Measurements from ENCODE around the gene BDKRB2.
A peak's percentile ranks its signal among the peaks of the same experiment; 100 is the strongest.

BDKRB2 gene

DNA sequence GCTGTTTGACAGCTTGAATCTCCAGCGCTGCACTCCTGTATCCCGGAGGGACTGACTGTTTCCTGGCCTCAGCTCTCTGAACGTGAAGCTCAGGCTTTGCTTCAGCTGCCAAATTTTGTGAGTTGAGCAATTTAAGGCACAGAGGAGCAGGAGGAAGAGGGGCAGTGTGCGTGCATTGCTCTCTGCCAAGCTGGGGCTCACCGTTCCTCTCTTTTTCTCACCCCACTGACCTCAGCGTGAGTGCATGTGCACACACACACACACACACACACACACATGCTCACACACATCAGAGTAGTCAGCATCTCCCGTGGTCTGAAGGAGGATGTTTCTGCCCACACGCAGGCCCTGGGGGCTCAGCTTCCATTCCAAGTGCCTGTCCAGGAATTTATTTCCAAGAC lies 27.8 kb upstream of the BDKRB2 start:
- DNase-seq (ENCODE audit: low spot score), result no peak

DNA sequence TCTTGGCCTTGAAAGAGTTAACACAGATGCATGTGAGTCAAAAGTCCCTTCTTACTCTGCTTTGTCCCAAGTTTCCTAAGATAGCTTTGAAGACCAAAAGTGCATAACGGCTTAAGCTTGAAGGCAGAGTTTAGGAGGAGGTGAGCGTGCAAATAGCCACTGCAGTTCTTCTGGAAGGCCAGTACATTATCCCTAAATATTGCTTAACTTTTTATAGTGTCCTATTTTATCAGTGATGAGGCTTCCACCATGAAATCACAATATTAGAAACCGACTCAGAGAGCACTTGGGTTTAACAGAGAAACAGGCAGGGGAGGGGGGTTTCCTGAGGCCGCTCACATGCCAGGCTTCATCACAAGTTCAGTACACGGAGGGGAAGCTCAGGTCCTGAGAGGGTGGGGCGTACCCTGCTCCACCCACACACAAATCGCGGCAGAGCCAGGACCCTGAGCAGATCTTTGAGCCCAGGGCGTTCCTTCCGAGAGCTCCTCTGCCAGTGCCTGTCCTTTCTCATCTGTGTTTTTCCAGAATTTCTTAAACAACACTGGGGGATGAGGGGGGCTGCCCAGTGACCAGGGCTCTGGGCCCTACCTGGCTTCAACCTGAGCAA lies 26.8 kb upstream of the BDKRB2 start:
- DNase-seq (ENCODE audit: low spot score), result no peak

DNA sequence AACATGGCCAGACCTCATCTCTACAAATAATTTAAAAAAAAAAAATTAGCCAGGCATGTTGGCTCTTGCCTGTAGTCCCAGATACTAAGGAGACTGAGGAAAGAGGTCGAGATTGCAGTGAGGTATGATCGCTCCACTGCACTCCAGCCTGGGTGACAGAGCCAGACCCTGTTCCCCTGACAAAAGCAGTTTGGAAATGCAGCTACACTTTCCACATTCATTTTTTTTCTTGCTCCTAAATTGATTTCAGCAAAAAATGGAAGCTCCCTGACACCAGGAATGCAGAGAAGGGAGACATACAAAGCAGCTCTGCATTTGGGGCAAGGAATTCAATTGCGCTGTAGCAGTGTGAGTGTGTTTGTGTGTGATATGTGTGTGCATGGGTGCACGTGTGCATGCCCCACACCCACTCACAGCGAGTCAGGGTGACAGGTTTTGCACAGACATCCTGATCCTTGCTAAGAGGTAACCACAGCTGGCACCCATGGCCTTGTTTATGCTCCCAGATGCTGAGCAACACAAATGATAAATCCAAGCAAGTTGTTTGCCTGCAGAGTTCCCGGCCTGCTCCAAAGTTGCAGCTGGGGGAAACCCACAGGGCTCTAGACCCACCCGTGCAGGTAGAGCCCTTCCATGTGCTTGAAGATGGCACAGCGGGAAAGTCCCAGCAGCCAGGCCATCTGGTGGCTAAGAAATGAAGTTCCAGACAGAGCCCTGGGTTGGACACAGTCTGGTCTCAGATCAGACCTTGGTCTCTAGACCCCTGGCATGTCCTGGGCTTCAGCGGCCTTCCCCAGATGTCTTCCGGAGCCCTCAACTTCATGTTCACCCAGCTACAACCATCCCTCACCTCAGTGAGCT lies 25.9 kb upstream of the BDKRB2 start:
- DNase-seq (ENCODE audit: low spot score), result no peak

GRCh38 chr14:96180043-96180874 lies 24.4 kb upstream of the BDKRB2 start:
- no peak for DNase-seq (ENCODE audit: low spot score)

- no peak for DNase-seq (ENCODE audit: low spot score)
These were observed 23.2 kb upstream of the BDKRB2 start for GRCh38 chr14:96181186-96182056.

DNA sequence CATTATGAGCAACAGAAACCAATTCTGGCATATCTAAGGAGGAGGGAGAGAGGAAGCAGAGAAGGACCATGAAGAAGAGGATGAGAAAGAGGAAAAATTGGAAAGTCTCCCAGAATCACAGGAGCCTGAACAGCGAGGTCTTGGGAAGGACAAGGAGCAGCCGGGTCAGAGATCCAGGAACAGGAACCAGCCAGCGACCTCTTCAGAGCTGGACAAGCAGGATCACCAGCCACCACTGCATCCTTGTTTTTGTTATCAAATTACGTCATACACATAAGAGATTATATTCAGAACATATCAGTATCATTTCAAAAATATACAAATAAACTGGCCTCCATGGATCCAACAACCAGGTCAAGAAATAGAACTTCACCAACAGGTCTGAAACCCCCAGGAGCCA lies 22.1 kb upstream of the BDKRB2 start:
- no peak for DNase-seq (ENCODE audit: low spot score)

GRCh38 chr14:96184737-96185136 lies 19.9 kb upstream of the BDKRB2 start:
- DNase-seq (ENCODE audit: low spot score), result no peak

GRCh38 chr14:96187216-96188031 lies 17.2 kb upstream of the BDKRB2 start:
- DNase-seq (ENCODE audit: low spot score), result no peak

DNA sequence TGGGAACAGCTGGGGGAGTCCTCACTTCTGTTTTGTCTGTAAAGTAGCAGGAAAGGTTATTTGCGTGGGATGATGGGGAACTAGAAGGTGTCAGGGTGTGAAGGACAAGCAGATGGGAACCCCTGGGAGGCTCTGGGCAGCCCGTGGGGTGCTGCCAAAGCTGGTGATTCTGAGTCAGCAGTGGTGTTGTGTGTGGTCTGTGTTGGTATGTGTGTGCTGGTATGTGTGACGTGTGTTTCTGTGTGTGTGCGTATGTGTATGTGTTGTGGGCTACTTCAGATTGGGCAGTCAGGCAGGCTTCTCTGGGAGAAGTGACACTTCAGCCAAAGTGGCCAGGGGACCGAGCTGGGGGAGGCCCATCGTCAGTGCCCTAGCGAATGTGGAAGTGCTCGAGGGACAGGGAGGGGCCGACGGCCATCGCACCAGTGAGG lies 15.3 kb upstream of the BDKRB2 start:
- DNase-seq (ENCODE audit: low spot score), result no peak

- DNase-seq (ENCODE audit: low spot score), result no peak
These were observed 13.3 kb upstream of the BDKRB2 start for GRCh38 chr14:96191353-96191752.

GRCh38 chr14:96191841-96192462 lies 12.7 kb upstream of the BDKRB2 start:
- DNase-seq (ENCODE audit: low spot score), result no peak

DNA sequence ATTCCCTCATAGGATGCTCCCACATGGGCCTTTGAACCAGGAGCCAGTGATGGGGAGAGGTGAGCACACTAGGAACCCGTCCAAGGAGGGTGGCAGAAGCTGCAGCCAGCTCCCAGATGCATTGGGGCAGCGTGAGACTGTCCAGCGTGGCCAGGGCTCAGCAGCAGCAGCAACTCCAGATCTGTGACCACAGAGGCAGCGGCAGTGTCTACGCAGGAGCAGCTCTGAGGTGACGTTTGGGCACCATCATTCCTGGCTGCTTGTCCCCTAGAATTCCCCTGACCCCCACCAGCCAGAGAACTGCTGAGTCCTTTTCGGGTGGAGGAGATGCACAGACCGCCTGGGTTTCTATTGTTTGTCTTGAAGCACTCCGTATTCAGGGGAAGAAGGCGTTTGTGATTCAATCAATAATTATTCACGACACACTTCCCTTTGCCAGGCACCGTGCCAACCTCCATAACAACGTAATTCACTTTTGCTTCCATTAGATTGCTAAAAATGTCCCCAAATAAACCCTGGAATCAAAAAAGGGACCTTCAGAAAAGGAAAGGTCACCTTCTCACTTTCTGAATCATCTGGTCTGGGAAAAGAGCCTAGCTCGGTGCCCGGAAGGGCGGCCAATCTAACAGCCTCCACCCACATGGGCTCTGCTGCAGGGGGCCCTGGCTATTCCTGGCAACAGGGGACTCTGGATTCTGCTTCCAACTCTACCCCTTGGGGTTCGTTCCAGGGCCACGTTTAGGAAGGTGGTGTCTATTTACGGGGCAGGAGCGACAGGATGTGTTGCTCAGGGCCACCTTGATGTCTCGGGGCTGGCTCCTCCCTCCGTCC lies 11.4 kb upstream of the BDKRB2 start:
- DNase-seq (ENCODE audit: low spot score), result peak; percentile 52

GRCh38 chr14:96194262-96194656 lies 10.4 kb upstream of the BDKRB2 start:
- no peak for DNase-seq (ENCODE audit: low spot score)

- no peak for DNase-seq (ENCODE audit: low spot score)
These were observed 9.8 kb upstream of the BDKRB2 start for GRCh38 chr14:96194657-96195431.

DNA sequence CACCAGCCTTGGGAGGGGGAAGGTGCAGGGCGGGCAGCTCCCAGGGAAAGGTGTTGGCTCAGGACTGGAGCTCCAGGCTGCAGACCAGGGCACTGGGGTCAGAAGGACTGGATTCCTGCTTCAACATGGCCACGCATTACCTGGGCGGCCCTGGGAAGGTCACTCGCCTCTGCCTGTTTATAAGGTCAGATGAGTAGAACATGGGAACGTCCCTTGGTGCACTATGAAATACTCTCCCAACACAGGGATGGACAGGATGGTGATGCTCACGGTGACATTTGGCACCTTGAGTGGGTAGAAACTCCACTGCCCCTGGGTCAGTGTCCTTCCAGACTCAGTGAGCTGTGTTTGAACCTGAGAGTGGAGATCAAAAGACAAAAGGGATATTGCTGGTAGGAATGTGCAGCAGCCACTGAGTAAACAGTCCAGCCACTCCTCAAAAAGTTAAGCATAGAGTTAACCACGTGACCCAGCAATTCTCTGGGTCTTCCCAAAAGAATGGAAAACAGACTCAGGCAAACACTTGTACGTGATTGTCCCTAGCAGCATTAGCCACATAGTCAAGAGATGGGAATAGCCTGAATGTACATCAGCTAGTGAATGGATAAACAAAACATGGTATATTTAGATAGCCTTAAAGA lies 9.1 kb upstream of the BDKRB2 start:
- no peak for DNase-seq (ENCODE audit: low spot score)

DNA sequence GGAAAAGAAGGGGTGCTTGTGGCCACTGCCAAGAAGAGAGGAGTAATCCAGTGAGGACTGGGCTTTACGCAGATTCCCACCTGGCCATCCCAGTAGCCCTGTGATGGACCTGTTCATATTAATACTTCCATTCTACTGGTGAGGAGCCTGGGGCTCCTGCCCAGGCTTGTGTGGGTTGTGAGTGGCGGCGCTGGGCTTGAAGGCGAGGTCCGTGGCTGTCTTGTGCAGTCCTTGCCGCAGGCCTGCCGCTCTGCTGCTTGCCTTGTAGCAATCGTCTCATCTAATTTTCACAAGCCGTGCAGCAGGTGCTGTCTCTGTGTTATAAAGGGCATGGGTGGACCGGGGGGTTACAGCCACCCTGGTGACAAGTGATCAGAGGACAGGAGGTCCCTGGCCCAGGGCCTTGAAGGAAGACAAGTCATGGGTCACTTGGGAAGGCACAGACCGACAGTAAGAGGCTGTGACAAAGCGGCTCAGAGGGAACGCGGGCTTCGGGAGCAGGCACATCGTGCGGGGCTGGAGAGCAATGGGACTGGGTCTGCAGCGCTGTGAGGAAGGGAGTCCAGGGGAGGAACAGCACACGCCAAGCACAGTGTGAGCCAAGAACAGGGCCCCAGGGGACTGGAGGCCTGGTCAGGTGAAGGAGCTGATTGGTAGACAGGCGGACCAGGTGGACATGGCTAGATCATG lies 7.3 kb upstream of the BDKRB2 start:
- no peak for DNase-seq (ENCODE audit: low spot score)

DNA sequence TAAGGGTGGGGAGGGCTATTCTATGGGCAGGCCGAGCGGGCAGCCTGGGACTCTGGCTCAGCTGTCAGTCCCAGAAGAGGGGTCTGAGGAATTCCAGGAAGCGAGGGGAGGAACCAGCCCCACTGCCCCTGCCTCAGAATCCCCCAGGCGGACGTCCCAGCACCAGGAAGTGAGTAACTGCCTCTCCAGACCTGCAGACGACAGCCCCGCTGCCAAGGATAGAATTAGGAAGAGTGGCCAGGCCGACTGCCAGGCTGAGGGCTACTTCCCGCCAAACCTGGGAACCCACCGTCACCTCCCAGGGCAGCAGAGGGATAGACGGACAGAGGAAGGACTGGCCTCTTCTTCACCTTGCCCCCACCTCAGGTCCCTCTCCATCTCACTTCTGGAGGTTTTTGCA lies 6.7 kb upstream of the BDKRB2 start:
- no peak for DNase-seq (ENCODE audit: low spot score)

Measured in Ammon's horn (tissue), 1 donor.